T-helper 2 cell treated with Interferon-gamma antibody and Interleukin-4, amounts not matched to agents 100 ng/mL and 5 ng/mL, for 36 hours (primary cell): Measurements from ENCODE around the gene IMMP2L. TPM values are rescaled to one million over a fixed set of nuclear protein-coding genes. Genes with fewer than 3 reads are reported as not detected.
"Not testable (repeated sequence)": the region's sequence is repeated elsewhere in the genome, so short reads cannot be mapped to it uniquely, and the experiment has no call there.

ENCODE experiments used
- intact Hi-C: fragments of 100-400 bp; cut with micrococcal nuclease; formaldehyde crosslinking; loops from one replicate; pipeline ENCODE4 v1.15.1; 2023
- total RNA-seq: library from RNA; stranded (reverse); gene quantifications from 2 replicates; pipeline ENCODE4 v1.2.3, GENCODE V29; 2022

The IMMP2L gene
- total RNA-seq, 1 donor from 2014 or later: 8.0 TPM

DNA sequence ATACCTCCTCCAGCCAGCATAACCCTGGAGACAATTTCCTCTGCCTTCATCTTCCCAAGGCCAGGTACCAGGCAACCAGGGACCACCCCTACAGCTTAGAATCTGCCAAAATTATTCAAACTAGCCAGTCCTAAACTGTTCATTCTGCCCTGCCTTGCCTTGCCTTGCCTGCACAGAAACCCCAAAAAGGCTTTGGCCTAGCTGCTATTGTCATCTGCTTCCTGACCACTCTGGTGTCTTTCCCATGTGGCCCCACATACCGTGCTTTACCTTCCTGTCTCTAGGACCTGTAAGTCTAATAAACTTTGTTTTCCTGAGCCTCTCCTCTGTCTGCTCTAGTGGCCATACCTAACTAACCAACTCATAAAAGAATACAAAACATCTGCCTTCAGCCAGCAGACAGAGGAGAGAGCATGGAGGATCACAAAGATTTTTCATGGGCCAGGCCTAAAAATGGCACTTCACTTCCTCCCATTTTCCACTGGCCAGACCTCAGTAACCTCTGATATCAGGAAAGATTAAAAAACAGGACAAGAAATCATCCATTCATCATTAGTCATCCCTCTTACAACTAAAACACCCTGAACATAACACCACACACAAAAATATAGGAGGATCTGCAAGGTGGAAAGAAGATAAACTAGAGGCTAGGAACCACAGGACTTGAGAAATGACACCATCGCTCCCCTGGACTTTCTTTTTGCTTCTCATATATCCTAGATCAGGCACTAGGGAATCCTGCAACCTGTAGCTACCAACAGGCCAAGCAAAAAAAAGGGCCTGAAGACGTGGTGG is 51.5 kb downstream of the IMMP2L start:
- intact Hi-C loops: no loop called here

DNA sequence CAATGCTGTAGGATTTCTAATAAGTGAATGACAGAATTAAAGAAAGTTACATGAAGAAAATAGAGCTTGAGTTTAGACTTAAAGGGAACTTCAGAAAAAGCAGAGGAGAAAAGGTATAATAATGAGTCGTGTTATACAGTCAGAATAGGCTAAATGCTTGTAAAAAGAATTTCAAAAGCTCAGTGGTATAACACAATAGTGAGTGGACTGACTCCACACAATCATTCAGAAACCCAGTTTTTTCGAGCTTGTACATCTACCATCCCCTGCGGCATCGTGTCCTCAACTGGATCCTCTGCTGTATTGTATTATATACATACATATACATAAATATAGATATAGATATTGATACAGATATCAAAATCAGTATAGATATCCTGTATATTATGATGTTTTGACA is 52.2 kb downstream of the IMMP2L start:
- intact Hi-C loops: no loop called here

DNA sequence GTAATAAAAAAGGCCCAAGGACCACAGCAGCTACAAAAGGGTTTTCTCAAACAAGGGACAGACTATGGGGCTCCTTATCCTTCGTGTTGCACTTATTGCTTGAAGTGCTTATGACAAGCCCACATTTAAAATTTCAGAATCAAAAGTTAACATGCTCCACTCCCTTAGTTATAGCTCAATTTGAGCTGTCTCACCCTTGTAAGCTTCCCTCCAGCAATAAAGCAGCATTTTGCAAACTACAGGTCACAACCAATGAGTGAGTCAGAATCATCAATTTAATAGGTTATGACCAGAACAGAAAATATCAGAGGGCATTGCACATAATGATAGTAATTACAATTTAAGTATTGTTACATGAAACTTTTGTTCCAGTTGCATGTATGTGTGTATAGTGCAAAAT is 53.0 kb downstream of the IMMP2L start:
- intact Hi-C loops: no loop called here

DNA sequence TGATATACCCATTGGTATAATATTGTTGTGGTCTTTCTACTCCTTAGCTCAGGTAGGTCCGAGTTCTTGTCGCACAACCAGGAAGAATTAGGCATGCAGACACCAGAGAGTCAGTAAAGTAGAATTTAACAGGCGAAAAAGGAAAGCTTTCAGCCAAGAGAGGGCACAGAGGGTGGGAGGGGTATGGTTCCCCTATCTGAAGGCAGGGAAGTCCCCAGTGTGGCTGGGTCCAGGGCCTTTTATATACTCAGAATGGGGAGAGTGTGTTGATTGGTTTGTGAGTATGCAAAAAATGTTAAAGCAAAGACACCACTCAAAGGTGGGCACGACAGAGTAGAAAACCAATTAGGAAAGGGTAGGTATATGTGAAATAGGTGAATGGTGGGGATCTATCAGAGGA is 53.9 kb downstream of the IMMP2L start:
- intact Hi-C loops: no loop called here

- intact Hi-C loops: not testable (repeated sequence)
Measured at GRCh38 chr7:111505422-111505821, 56.9 kb downstream of the IMMP2L start.

DNA sequence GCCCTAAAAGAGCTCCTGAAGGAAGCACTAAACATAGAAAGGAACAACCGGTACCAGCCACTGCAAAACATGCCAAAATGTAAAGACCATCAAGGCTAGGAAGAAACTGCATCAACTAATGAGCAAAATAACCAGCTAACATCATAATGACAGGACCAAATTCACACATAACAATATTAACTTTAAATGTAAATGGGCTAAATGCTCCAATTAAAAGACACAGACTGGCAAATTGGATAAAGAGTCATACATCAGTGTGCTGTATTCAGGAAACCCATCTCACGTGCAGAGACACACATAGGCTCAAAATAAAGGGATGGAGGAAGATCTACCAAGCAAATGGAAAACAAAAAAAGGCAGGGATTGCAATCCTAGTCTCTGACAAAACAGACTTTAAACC is 60.5 kb downstream of the IMMP2L start:
- intact Hi-C loops: not testable (repeated sequence)

- intact Hi-C loops: no loop called here
Measured at GRCh38 chr7:111499027-111499426, 63.3 kb downstream of the IMMP2L start.

DNA sequence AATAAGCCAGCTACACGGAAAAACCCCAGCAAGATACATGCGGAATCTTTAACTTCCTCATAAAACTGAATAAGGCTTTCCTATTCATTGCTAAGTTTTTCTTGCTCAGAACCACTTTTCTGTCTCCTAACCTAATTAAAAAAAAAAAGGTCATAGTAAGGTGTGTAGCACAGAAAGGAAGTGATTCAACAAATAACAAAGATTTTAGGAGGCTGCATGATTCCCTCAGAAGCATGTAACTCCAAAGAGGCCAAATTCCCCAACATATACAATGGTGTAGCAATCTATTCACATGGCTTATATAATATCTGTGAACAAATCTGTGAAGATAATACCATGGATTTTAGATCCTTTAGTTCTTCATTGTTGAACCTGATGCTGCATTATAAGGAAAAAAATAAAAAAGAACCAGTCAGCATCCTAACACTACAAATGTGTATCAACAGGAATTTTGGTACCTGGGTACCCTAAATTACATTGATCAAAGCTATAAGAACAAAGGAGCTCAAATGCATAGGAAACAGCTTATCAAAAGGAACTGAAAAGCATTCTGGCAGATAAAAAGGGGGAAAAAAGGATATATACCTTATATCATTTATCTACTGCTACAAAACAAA is 63.8 kb downstream of the IMMP2L start:
- intact Hi-C loops: no loop called here

DNA sequence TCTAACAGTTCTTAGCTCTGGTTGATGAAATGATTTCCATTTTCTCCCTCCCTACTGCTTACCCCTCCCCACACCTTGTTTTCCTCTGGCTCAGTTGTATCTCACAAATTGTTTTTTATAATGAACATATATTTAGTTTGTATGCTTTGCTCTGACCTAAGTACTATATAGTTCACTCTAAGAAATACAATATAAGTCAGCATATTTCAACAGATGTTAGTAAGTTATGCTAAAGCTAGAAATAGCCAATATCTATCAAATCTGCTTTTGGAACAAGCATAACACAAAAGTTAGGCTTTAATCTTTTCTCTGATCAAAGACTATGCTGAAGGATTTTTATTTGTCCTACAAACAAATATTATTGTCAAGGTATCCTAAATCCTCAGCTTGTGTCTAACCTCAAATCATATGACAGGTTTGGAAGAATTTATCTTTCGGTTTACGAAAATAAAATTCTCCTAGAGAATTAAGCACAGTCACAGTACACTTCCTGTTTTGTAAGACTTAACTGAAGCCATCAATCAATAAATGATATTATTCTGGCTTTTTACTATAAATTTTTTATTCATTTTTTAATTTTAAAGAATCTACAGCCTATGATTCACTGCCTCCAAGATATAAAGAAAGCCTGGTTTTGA is 67.0 kb downstream of the IMMP2L start:
- intact Hi-C loops: no loop called here

DNA sequence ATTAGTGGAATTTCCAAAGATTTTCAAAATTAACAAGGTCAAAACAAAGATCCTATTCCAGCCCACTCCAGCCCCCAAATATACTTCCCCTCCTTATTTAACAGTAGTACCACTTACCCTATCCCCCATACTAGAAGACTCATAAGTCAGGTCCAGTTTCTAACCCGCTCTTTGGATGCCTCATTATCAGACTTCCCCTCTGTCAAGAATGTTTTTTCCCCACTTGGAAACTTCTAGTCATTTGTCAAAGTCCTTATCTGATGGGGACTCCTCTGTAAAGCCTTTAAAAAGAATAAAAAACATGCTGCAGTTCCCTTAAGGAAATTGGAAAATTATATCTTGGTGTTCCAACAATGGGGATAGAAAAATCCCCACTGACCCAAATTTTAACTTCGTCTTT is 70.1 kb downstream of the IMMP2L start:
- intact Hi-C loops: no loop called here

DNA sequence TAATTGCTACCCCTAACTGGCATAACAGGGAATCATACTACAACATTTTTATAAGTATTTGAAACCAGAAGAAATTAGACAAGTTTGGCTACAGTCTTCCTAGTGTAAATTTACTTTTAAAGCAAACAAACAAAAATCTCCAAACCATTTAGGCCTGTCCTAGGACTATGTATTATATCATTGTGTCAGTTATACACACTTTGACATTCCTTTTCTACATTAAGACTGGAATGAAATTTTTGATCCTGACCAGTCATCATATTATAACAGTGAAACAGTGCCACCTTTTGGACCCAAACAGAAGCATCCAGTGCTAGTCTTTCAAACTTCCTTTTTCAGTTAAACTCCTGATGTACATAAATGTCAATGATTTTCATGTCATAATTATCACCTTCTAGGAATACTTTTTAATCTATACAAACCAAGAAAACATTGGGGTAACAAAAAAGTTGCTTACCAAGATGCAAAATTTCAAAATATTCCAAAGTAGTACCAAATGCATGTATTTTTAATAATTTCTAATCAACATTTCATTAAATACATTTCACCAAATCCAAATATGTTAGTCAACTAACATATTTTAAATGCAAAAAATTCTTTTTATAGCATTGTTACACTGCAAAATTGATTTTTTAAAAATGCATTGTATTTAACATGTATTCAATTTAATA is 75.7 kb downstream of the IMMP2L start:
- intact Hi-C loops: loop anchor here (1.0 to 10.0 kb wide), 5 partner anchors 248 to 1642 kb away; no protein-coding TSS in a partner anchor

- intact Hi-C loops: loop anchor here (1.0 to 10.0 kb wide), 5 partner anchors 249 to 1642 kb away; no protein-coding TSS in a partner anchor
Measured at GRCh38 chr7:111485701-111486380, 76.5 kb downstream of the IMMP2L start.

GRCh38 chr7:111483078-111483477 is 79.2 kb downstream of the IMMP2L start:
- intact Hi-C loops: loop anchor here (10.0 kb wide), 1 partner anchor 252 kb away; no protein-coding TSS in a partner anchor

- intact Hi-C loops: no loop called here
Measured at GRCh38 chr7:111477462-111478225, 84.6 kb downstream of the IMMP2L start.

GRCh38 chr7:111476586-111477293 is 85.6 kb downstream of the IMMP2L start:
- intact Hi-C loops: no loop called here

- intact Hi-C loops: no loop called here
Measured at GRCh38 chr7:111475959-111476358, 86.3 kb downstream of the IMMP2L start.

GRCh38 chr7:111475419-111475748 is 86.9 kb downstream of the IMMP2L start:
- intact Hi-C loops: no loop called here

- intact Hi-C loops: no loop called here
Measured at GRCh38 chr7:111474723-111475418, 87.4 kb downstream of the IMMP2L start.
